Esophagus (tissue), 2 donors: ENCODE data around the gene SKA2. TPM values are rescaled to one million over a fixed set of nuclear protein-coding genes. Genes with fewer than 3 reads are reported as not detected.
A peak's percentile ranks its signal among the peaks of the same experiment; 100 is the strongest.
"Not testable (repeated sequence)": the region's sequence is repeated elsewhere in the genome, so short reads cannot be mapped to it uniquely, and the experiment has no call there.

ENCODE experiments used
- H3K27ac ChIP-seq, 2 donors: one replicate each; pipeline ENCODE4 v1.5.1; 2013; ENCODE audit warnings: low read depth in 2 of 2, mild to moderate bottlenecking in 2 of 2, inconsistent platforms in 1 of 2, low read length in 1 of 2, moderate library complexity in 1 of 2
- H3K27me3 ChIP-seq, 2 donors: one replicate each; pipeline ENCODE4 v1.6.1; 2013; ENCODE audit warnings: low read length in 2 of 2, control low read depth in 1 of 2, mild to moderate bottlenecking in 1 of 2; ENCODE audit not compliant: insufficient read depth in 2 of 2, control insufficient read depth in 1 of 2
- H3K36me3 ChIP-seq, 2 donors: one replicate each; pipeline ENCODE4 v1.6.1; 2013; ENCODE audit warnings: low read length in 1 of 2; ENCODE audit not compliant: control insufficient read depth in 2 of 2, insufficient read depth in 2 of 2
- H3K4me1 ChIP-seq, 2 donors: one replicate each; pipeline ENCODE4 v1.6.1; 2013; ENCODE audit warnings: low read length in 1 of 2; ENCODE audit not compliant: control insufficient read depth in 2 of 2, insufficient read depth in 2 of 2
- H3K4me3 ChIP-seq, 2 donors: one replicate each; pipeline ENCODE4 v1.5.1; 2013; ENCODE audit warnings: low read length in 2 of 2, mild to moderate bottlenecking in 2 of 2, low read depth in 1 of 2, moderate library complexity in 1 of 2
- H3K9me3 ChIP-seq, 2 donors: one replicate each; pipeline ENCODE4 v1.6.1; 2013; ENCODE audit warnings: mild to moderate bottlenecking in 2 of 2, low read depth in 1 of 2, low read length in 1 of 2, moderate library complexity in 1 of 2; ENCODE audit not compliant: control insufficient read depth in 2 of 2, insufficient read depth in 1 of 2
- WGBS, 2 donors: extraction: QIAGEN DNeasy Blood & Tissue Kit; methylation state at CpG; one replicate each; pipeline ENCODE4 v1.1.7; 2013; 5-methylcytosine and 5-hydroxymethylcytosine counted together
- polyA plus RNA-seq, 2 donors: library from polyadenylated mRNA; stranded (reverse); fragments of 200-250 nt; gene quantifications; one replicate each; pipeline ENCODE4 v1.2.3, GENCODE V29; 2013
- donor health status: healthy with polysubstance abuse.
- donor health status: Bipolar disorder and iron deficiency.

SKA2 gene
- polyA plus RNA-seq, 2 donors = 30.8 to 48.9 TPM

DNA sequence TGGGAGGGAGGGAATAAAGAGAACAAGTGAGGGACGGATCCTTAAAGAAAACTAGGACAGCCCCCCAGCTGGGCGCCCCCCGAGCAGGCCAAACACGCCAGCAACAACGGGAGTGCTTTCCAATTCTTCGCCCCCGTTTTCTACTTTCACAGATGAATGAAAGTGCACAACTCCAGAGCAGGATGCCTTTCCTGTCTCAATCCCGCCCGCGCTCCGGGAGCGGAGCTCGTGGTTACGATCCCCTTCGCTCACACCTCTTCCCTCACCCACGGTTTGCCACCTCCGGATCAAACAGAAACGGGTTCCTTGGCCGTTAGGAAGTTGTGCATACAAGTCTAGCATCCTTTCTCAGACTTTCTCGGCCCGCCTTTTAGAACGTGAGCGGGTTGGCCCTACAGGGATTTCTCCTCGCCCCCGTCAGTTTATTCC is 680 bp downstream of the SKA2 start:
- 0 to 1% methylated on average over 25 of the region's 25 CpGs for WGBS, 2 donors
- H3K4me1 ChIP-seq = no peaks in the 10 kb centered on the region
- no peaks in the 10 kb centered on the region for H3K36me3 ChIP-seq
- no peaks in the 10 kb centered on the region for H3K27me3 ChIP-seq
- peak overlapping the region; percentile 79 to 94 for H3K27ac ChIP-seq
- peak overlapping the region; percentile 62 to 78 for H3K4me3 ChIP-seq
- H3K9me3 ChIP-seq = no peaks in the 10 kb centered on the region

DNA sequence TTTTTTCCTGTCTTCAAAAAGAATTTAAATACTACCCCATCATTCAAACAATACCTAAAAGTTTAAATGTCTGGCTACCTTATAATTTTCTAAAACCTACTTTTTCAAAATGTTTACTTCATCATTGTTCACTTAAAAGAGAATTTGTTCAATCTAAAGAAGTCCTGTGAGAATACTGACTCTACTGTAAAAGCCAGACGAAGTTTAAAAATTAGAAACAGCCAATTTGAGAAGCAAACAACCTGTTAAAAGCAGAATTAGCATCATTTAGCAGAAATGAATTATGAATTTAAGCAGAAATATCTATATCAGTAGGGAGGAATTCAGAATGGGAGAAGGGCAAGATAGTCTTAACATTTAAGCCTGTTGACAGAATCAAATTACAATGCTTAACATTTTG is 2.1 kb downstream of the SKA2 start:
- no peak overlapping the region for H3K27ac ChIP-seq
- no peaks in the 10 kb centered on the region for H3K4me1 ChIP-seq
- no peaks in the 10 kb centered on the region for H3K27me3 ChIP-seq
- no peaks in the 10 kb centered on the region for H3K36me3 ChIP-seq
- 45 to 52% methylated on average over 1 of the region's 1 CpG for WGBS, 2 donors
- no peaks in the 10 kb centered on the region for H3K9me3 ChIP-seq
- peak overlapping the region in 1 of 2 donors; percentile 78 for H3K4me3 ChIP-seq

- H3K4me3 ChIP-seq = no peak overlapping the region
- H3K36me3 ChIP-seq = no peaks in the 10 kb centered on the region
- no peak overlapping the region for H3K27ac ChIP-seq
- no peaks in the 10 kb centered on the region for H3K4me1 ChIP-seq
- no peaks in the 10 kb centered on the region for H3K9me3 ChIP-seq
- 65 to 81% methylated on average over 1 of the region's 1 CpG for WGBS, 2 donors
- no peaks in the 10 kb centered on the region for H3K27me3 ChIP-seq
Measured at GRCh38 chr17:59151591-59151990, 3.4 kb downstream of the SKA2 start.

GRCh38 chr17:59151006-59151405 is 4.0 kb downstream of the SKA2 start:
- Histone ChIP-seq H3K27ac (no peak overlapping the region), H3K4me1 (no peaks in the 10 kb centered on the region), H3K36me3 (no peaks in the 10 kb centered on the region), H3K4me3 (no peak overlapping the region), H3K27me3 (no peaks in the 10 kb centered on the region), H3K9me3 (no peaks in the 10 kb centered on the region)
- 56 to 81% methylated on average over 5 of the region's 5 CpGs for WGBS, 2 donors

- no peaks in the 10 kb centered on the region for H3K27me3 ChIP-seq
- no peak overlapping the region for H3K4me3 ChIP-seq
- WGBS, 2 donors = 83 to 85% methylated on average over 5 of the region's 5 CpGs
- no peak overlapping the region for H3K27ac ChIP-seq
- H3K9me3 ChIP-seq = no peaks in the 10 kb centered on the region
- H3K36me3 ChIP-seq = no peaks in the 10 kb centered on the region
- H3K4me1 ChIP-seq = no peaks in the 10 kb centered on the region
Measured at GRCh38 chr17:59149841-59150511, 5.0 kb downstream of the SKA2 start.

- H3K9me3 ChIP-seq = no peaks in the 10 kb centered on the region
- H3K27me3 ChIP-seq = no peaks in the 10 kb centered on the region
- no peak overlapping the region for H3K27ac ChIP-seq
- no peak overlapping the region for H3K4me3 ChIP-seq
- no peaks in the 10 kb centered on the region for H3K4me1 ChIP-seq
- no peaks in the 10 kb centered on the region for H3K36me3 ChIP-seq
- WGBS, 2 donors = 73 to 79% methylated on average over 2 of the region's 2 CpGs
Measured at GRCh38 chr17:59149051-59149450, 5.9 kb downstream of the SKA2 start.

DNA sequence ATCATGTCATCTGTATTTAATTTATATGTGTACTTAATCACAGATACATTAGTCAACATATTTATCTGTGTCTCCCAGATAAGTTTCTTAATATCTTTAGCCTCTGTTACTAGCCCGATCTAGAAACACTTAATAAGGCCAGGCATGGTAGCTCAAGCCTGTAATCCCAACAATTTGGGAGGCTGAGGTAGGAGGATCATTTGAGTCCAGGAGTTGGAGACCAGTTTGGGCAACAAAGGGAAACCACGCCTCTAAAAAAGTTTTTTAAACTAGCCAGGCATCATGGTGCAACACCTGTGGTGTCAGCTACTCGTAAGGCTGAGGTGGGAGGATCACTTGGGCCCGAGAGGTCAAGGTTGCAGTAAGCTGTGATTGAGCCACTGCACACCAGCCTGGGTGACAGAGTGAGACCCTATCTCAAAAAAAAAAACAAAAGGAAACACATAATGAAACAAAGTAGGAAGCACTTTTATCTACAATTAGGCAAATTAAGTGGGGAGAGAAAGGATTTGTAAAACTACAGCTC is 9.4 kb downstream of the SKA2 start:
- H3K27ac ChIP-seq = no peak overlapping the region
- H3K27me3 ChIP-seq = no peaks in the 10 kb centered on the region
- 93 to 95% methylated on average over 4 of the region's 4 CpGs for WGBS, 2 donors
- no peak overlapping the region for H3K4me3 ChIP-seq
- no peaks in the 10 kb centered on the region for H3K36me3 ChIP-seq
- no peaks in the 10 kb centered on the region for H3K9me3 ChIP-seq
- no peaks in the 10 kb centered on the region for H3K4me1 ChIP-seq

- H3K4me1 ChIP-seq = no peaks in the 10 kb centered on the region
- H3K27me3 ChIP-seq = no peaks in the 10 kb centered on the region
- H3K4me3 ChIP-seq = no peak overlapping the region
- H3K36me3 ChIP-seq = no peaks in the 10 kb centered on the region
- whole genome bisulfite sequencing, 2 donors = 90 to 94% methylated on average over 1 of the region's 1 CpG
- no peaks in the 10 kb centered on the region for H3K9me3 ChIP-seq
- H3K27ac ChIP-seq = no peak overlapping the region
Measured at GRCh38 chr17:59141860-59142259, 13.1 kb downstream of the SKA2 start.

DNA sequence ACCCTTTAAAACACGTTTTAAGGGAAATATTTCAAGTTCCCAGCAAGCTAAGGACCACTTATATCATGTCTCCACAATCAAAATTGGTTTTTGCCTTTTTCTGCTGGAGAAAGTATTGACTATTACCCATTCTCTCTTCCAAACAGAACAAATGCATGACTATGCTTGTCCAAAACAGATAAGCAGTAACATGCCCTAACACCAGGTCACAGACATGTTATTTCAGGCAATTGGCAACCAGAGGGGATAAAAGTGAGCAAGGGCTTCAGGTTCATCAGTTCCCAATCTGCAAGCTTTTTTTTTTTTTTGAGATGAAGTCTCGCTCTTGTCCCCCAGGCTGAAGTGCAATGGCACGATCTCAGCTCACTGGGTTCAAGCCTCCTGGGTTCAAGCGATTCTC is 15.0 kb downstream of the SKA2 start:
- WGBS, 2 donors = 52 to 78% methylated on average over 4 of the region's 4 CpGs

GRCh38 chr17:59138339-59138738 is 16.6 kb downstream of the SKA2 start:
- H3K27ac ChIP-seq, H3K36me3 ChIP-seq, H3K4me3 ChIP-seq, H3K4me1 ChIP-seq, H3K27me3 ChIP-seq, H3K9me3 ChIP-seq: not testable (repeated sequence)
- WGBS, 2 donors = 89 to 94% methylated on average over 10 of the region's 10 CpGs

More for the DNA sequence above, 15.0 kb downstream of the SKA2 start:
- no peaks in the 10 kb centered on the region for H3K9me3 ChIP-seq
- H3K4me3 ChIP-seq = no peak overlapping the region
- no peaks in the 10 kb centered on the region for H3K27me3 ChIP-seq
- no peaks in the 10 kb centered on the region for H3K4me1 ChIP-seq
- no peaks in the 10 kb centered on the region for H3K36me3 ChIP-seq
- no peak overlapping the region for H3K27ac ChIP-seq
